Smooth muscle cell (in vitro differentiated cells): ENCODE data around the gene LOXHD1. TPM values are rescaled to one million over a fixed set of nuclear protein-coding genes. Genes with fewer than 3 reads are reported as not detected.

Experiments
- DNase-seq: peaks from one replicate; lab custom pipeline; 2025; ENCODE audit not compliant: unreplicated experiment; lab: John Stamatoyannopoulos, UW
- H2AFZ ChIP-seq: fragments of 200-600 bp; sonication (generic); 2 replicates; pipeline ENCODE4 v1.6.0; 2016; ENCODE audit warnings: antibody characterized with exemption, low read depth, mild to moderate bottlenecking
- H3F3A ChIP-seq: fragments of 200-600 bp; sonication (generic); 2 replicates; pipeline ENCODE4 v1.6.0; 2017; ENCODE audit warnings: antibody characterized with exemption, low read depth
- H3K27ac ChIP-seq: fragments of 200-600 bp; sonication (generic); 2 replicates; pipeline ENCODE4 v1.5.1; 2016; ENCODE audit warnings: low read depth, mild to moderate bottlenecking
- H3K27me3 ChIP-seq: fragments of 200-600 bp; sonication (generic); 2 replicates; pipeline ENCODE4 v1.6.1; 2016; ENCODE audit warnings: low read depth, mild to moderate bottlenecking
- H3K36me3 ChIP-seq: fragments of 200-600 bp; sonication (generic); 2 replicates; pipeline ENCODE4 v1.5.1; 2016; ENCODE audit warnings: low read depth
- H3K4me1 ChIP-seq: fragments of 200-600 bp; sonication (generic); 2 replicates; pipeline ENCODE4 v1.5.1; 2016; ENCODE audit warnings: low read depth
- H3K4me2 ChIP-seq: fragments of 200-600 bp; sonication (generic); 2 replicates; pipeline ENCODE4 v1.6.0; 2016; ENCODE audit warnings: mild to moderate bottlenecking
- H3K4me3 ChIP-seq: fragments of 200-600 bp; sonication (generic); 2 replicates; pipeline ENCODE4 v1.5.1; 2016; ENCODE audit warnings: mild to moderate bottlenecking
- H3K79me2 ChIP-seq: fragments of 200-600 bp; sonication (generic); 2 replicates; pipeline ENCODE4 v1.6.0; 2016; ENCODE audit warnings: low read depth, mild to moderate bottlenecking
- H3K9ac ChIP-seq: fragments of 200-600 bp; sonication (generic); 2 replicates; pipeline ENCODE4 v1.6.0; 2016; ENCODE audit warnings: low read depth
- H3K9me3 ChIP-seq: fragments of 200-600 bp; sonication (generic); replicated peaks from 2 replicates; pipeline ENCODE4 v1.5.1; 2016; ENCODE audit warnings: low read depth
- H4K20me1 ChIP-seq: fragments of 200-600 bp; sonication (generic); 2 replicates; pipeline ENCODE4 v1.6.0; 2016; ENCODE audit warnings: low read depth
- CTCF ChIP-seq: fragments of 200-600 bp; sonication (generic); IDR thresholded peaks from 2 replicates; pipeline ENCODE4 v1.5.1; 2017; ENCODE audit warnings: borderline replicate concordance, mild to moderate bottlenecking, antibody characterized with exemption; ENCODE audit not compliant: insufficient read depth, poor library complexity, severe bottlenecking
- WGBS: methylation state at CpG from one replicate; pipeline ENCODE4 v1.1.7; 2016; ENCODE audit warnings: low lambda C conversion rate; 5-methylcytosine and 5-hydroxymethylcytosine counted together
- polyA plus RNA-seq: library from polyadenylated mRNA; unstranded; fragments of >200 nt; fragmentation: Nextera tagmentation; extraction: Ambion mirVana; gene quantifications from 2 replicates; pipeline ENCODE4 v1.2.1, GENCODE V29; 2016
- total RNA-seq: library from RNA; depleted of rRNA; stranded (reverse); fragments of >200 nt; gene quantifications from 2 replicates; pipeline ENCODE4 v1.2.3, GENCODE V29; 2014

The LOXHD1 gene
- total and polyA plus RNA-seq, 2 experiments from 2014 or later: not detected

GRCh38 chr18:46449033-46449432 lies 208.0 kb downstream of the LOXHD1 start:
- Histone ChIP-seq H3K27me3 (no peaks in the 10 kb centered on the region), H2AFZ (no peak overlapping the region), H4K20me1 (no peaks in the 10 kb centered on the region), H3K9me3 (no peaks in the 10 kb centered on the region), H3F3A (no peaks in the 10 kb centered on the region), H3K4me1 (no peaks in the 10 kb centered on the region), H3K4me2 (no peak overlapping the region), H3K4me3 (no peak overlapping the region), H3K36me3 (no peaks in the 10 kb centered on the region), H3K9ac (no peak overlapping the region), H3K27ac (no peak overlapping the region), H3K79me2 (no peaks in the 10 kb centered on the region)
- DNase-seq: no peak
- TF ChIP-seq CTCF: no peak
- 76% methylated on average over 2 of the region's 2 CpGs for WGBS

GRCh38 chr18:46448347-46448746 lies 208.7 kb downstream of the LOXHD1 start:
- no peak overlapping the region for H3K4me2 ChIP-seq
- no peaks in the 10 kb centered on the region for H4K20me1 ChIP-seq
- H3F3A ChIP-seq: no peaks in the 10 kb centered on the region
- no peaks in the 10 kb centered on the region for H3K27me3 ChIP-seq
- no peak for DNase-seq
- no peak overlapping the region for H3K27ac ChIP-seq
- H3K4me1 ChIP-seq: no peaks in the 10 kb centered on the region
- H3K79me2 ChIP-seq: no peaks in the 10 kb centered on the region
- no peaks in the 10 kb centered on the region for H3K9me3 ChIP-seq
- H2AFZ ChIP-seq: no peak overlapping the region
- no peak overlapping the region for H3K4me3 ChIP-seq
- no peak overlapping the region for H3K9ac ChIP-seq
- no peaks in the 10 kb centered on the region for H3K36me3 ChIP-seq
- WGBS: 46% methylated on average over 4 of the region's 4 CpGs
- no peak for TF ChIP-seq CTCF

GRCh38 chr18:46447792-46448191 lies 209.2 kb downstream of the LOXHD1 start:
- 94% methylated on average over 5 of the region's 5 CpGs for WGBS
- H3K4me2 ChIP-seq: no peak overlapping the region
- no peak for TF ChIP-seq CTCF

GRCh38 chr18:46447323-46447722 lies 209.7 kb downstream of the LOXHD1 start:
- no peaks in the 10 kb centered on the region for H3F3A ChIP-seq

More at GRCh38 chr18:46447792-46448191, 209.2 kb downstream of the LOXHD1 start:
- Histone ChIP-seq H3K4me1 (no peaks in the 10 kb centered on the region), H3F3A (no peaks in the 10 kb centered on the region), H3K4me3 (no peak overlapping the region), H4K20me1 (no peaks in the 10 kb centered on the region), H2AFZ (no peak overlapping the region), H3K79me2 (no peaks in the 10 kb centered on the region), H3K9me3 (no peaks in the 10 kb centered on the region), H3K27ac (no peak overlapping the region), H3K36me3 (no peaks in the 10 kb centered on the region), H3K27me3 (no peaks in the 10 kb centered on the region), H3K9ac (no peak overlapping the region)
- DNase-seq: no peak

More at GRCh38 chr18:46447323-46447722, 209.7 kb downstream of the LOXHD1 start:
- H3K27ac ChIP-seq: no peak overlapping the region
- no peak overlapping the region for H2AFZ ChIP-seq
- H3K4me3 ChIP-seq: no peak overlapping the region
- no peak for TF ChIP-seq CTCF
- no peaks in the 10 kb centered on the region for H4K20me1 ChIP-seq
- DNase-seq: no peak
- H3K9me3 ChIP-seq: no peaks in the 10 kb centered on the region
- no peak overlapping the region for H3K4me2 ChIP-seq
- no peaks in the 10 kb centered on the region for H3K36me3 ChIP-seq
- H3K79me2 ChIP-seq: no peaks in the 10 kb centered on the region
- H3K27me3 ChIP-seq: no peaks in the 10 kb centered on the region
- no peaks in the 10 kb centered on the region for H3K4me1 ChIP-seq
- H3K9ac ChIP-seq: no peak overlapping the region
- WGBS: 90% methylated on average over 4 of the region's 4 CpGs
